Neural crest cell (in vitro differentiated cells): Measurements from ENCODE around the gene APCDD1L. TPM values are rescaled to one million over a fixed set of nuclear protein-coding genes. Genes with fewer than 3 reads are reported as not detected.

ENCODE experiments used
- DNase-seq: peaks from one replicate; pipeline ENCODE4 v3.0.0; 2021; ENCODE audit warnings: low read depth, mixed read lengths, low spot score
- H3K27ac Mint-ChIP-seq: one replicate; pipeline ENCODE4 v1.8.0; 2021; ENCODE audit warnings: mild to moderate bottlenecking, mixed read lengths; ENCODE audit not compliant: unreplicated experiment
- H3K27me3 Mint-ChIP-seq: 2 replicates; pipeline ENCODE4 v1.8.0; 2021; ENCODE audit warnings: low read depth, mild to moderate bottlenecking, mixed read lengths
- H3K36me3 Mint-ChIP-seq: 2 replicates; pipeline ENCODE4 v1.8.0; 2021; ENCODE audit warnings: low read depth, mild to moderate bottlenecking, mixed read lengths
- H3K4me1 Mint-ChIP-seq: 2 replicates; pipeline ENCODE4 v1.8.0; 2021; ENCODE audit warnings: mixed read lengths
- H3K4me3 Mint-ChIP-seq: one replicate; pipeline ENCODE4 v1.8.0; 2021; ENCODE audit warnings: mild to moderate bottlenecking, mixed read lengths
- H3K9me3 Mint-ChIP-seq: 2 replicates; pipeline ENCODE4 v1.8.0; 2021; ENCODE audit warnings: mixed read lengths
- total RNA-seq: library from RNA; stranded (reverse); gene quantifications from 2 replicates; pipeline ENCODE4 v1.2.1, GENCODE V29; 2021
- TF ChIP-seq, protein P1 (sequence below): fragments of 200-600 bp; sonication (generic); conservative IDR thresholded peaks from 2 replicates; pipeline ENCODE4 v1.5.0; 2021; ENCODE audit warnings: antibody characterized with exemption, mild to moderate bottlenecking

APCDD1L gene
- total RNA-seq, 1 donor from 2014 or later, result not detected

DNA sequence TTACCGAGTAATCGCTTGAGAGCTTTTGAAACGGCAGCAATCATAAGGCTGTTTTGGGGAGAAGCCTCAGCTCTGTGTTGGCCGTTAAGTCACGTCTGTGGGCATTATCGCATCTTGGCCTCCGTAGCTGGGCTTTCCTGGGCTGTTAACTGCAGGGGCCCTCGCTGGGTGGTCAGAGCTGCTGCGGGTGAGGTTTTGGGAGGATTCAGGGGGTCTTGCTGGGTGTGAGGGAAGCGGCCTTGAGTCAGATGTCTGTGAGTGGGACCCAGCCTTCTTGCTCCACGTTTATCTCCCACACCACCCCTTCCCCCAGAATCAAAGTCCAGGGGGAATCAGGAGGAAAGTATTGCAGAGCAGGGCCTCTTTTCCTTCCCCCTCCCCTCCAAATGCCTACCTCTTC is 3.2 kb upstream of the APCDD1L start:
- DNase-seq, result no peak
- Mint-ChIP-seq H3K27me3 (peaks cover 73% of the 10 kb centered on the region), H3K27ac (no peak overlapping the region), H3K4me1 (peaks cover 5% of the 10 kb centered on the region), H3K9me3 (no peaks in the 10 kb centered on the region), H3K36me3 (peaks cover 3% of the 10 kb centered on the region), H3K4me3 (no peak overlapping the region)
- TF ChIP-seq, protein P1, sequence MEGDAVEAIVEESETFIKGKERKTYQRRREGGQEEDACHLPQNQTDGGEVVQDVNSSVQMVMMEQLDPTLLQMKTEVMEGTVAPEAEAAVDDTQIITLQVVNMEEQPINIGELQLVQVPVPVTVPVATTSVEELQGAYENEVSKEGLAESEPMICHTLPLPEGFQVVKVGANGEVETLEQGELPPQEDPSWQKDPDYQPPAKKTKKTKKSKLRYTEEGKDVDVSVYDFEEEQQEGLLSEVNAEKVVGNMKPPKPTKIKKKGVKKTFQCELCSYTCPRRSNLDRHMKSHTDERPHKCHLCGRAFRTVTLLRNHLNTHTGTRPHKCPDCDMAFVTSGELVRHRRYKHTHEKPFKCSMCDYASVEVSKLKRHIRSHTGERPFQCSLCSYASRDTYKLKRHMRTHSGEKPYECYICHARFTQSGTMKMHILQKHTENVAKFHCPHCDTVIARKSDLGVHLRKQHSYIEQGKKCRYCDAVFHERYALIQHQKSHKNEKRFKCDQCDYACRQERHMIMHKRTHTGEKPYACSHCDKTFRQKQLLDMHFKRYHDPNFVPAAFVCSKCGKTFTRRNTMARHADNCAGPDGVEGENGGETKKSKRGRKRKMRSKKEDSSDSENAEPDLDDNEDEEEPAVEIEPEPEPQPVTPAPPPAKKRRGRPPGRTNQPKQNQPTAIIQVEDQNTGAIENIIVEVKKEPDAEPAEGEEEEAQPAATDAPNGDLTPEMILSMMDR, result no peak

DNA sequence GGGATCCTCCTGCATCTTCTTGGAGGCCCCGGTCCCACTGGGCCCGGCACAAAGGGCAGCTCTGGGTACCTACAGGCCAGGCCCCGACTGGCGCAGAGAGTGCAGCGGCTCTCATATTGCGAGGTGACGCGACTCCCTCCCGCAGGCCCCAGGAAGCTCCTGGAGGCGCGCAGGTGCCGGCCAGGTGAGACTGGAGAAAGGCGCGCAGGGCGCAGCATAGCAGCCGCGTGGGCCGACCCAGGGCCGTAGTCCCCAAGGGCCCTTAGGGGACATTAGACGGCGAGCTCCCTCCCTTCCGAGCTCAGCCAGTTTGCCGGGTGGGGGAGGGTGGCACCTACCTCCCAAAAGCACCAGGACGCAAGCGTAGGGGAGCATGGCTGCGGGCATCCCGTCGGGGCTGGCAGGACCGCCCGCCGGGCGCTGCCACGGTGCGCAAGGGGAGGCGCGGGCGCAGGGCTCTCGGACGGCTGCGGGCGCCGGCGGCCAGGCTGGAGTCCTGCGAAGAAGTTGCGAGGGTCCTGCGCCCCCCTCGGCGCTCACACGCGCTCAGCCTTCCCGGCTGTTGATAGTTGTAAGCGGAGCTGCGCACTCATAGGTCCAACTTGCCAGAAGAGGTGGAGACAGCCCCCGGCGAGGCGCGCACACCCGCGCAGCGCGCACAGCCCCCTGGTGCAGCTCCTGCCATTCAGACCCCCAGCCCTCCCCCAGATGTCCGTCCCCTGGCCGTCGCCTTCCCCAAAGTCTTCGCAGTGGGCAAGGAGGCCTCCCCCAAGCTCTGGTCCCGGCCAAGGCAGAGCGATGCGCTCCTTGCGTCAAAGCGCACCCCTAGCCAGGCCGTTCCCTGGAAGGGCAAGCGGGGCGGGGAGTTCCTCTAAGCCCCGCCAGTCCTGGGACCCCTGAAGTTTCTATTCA is 622 bp downstream of the APCDD1L start:
- H3K36me3 Mint-ChIP-seq, result peaks cover 3% of the 10 kb centered on the region
- H3K9me3 Mint-ChIP-seq, result no peaks in the 10 kb centered on the region
- TF ChIP-seq, protein P1, result no peak
- H3K4me3 Mint-ChIP-seq, result no peak overlapping the region
- peaks cover 89% of the 10 kb centered on the region for H3K27me3 Mint-ChIP-seq
- DNase-seq, result no peak
- no peak overlapping the region for H3K27ac Mint-ChIP-seq
- no peaks in the 10 kb centered on the region for H3K4me1 Mint-ChIP-seq

DNA sequence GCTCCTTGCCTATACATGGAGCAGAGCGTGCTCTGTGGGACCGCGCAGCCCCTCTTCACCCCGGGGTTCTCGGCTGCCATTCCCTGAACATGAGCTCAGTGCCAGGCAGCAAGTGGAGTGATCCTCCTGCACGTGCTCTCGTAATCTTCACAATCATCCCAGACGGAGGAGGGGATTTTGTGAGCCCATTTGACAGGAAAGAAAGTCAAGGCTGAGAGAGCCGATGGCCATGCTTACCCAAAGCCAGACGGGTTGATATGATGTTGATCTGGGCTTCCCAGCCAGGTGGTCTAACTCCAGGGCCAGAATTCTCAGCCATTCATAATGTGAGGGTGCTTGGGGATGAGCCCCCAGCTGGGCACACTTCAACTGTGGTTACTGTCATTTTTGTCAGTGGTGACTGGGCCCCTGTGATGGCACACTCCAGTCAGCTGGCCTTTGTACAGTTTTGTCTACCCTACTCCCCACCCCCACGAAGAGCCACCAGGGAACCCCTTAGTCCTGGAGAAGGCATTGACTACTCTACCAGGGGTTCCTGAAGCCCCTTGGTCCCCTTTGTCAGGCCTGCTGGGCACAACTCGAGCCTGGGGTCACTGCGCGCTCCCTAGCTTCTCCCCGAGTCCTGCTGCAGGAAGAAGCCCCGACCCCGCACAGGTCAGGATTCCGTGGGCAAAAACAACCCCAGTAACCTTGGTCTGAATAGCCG is 1.5 kb downstream of the APCDD1L start:
- Mint-ChIP-seq H3K4me1 (no peaks in the 10 kb centered on the region), H3K36me3 (peaks cover 3% of the 10 kb centered on the region), H3K9me3 (no peaks in the 10 kb centered on the region), H3K4me3 (no peak overlapping the region), H3K27me3 (peaks cover 84% of the 10 kb centered on the region), H3K27ac (no peak overlapping the region)
- TF ChIP-seq, protein P1, result no peak
- DNase-seq, result no peak

DNA sequence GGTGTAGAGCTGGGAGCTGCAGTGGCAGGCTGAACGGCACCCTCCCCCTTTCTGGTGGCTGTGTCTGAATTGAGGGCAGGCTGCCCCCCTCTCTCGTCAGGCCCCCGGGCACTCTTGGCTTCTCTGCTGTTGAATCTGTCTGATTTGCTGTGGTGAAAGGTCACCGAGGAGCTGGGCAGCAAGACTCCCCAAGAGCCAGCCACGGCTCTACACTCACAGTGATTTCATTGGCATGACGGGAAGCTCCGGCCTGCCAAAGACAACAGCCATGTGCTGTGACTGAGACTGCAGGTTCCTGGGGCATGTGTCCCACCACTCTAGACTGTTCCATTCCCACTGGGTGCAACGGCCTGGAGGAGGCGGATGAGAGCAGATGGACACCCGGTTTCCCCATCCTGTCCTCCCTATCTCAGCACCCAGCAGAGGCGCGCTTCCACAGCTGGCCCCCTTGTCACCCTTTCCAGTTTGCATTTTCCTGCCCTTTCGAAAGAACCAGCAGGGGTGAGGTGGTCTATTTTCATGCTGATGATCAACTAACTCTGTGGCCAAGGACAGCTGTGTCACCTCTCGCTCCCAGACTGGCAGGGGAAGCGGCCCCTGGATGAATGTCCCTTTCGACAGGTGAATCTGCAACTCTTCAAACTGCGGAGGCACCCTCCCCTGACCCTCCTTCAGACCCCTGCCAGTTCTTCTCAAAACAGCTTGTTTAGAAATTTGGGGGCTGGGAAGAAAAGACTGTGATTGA is 2.2 kb downstream of the APCDD1L start:
- H3K36me3 Mint-ChIP-seq, result peaks cover 3% of the 10 kb centered on the region
- no peaks in the 10 kb centered on the region for H3K4me1 Mint-ChIP-seq
- no peak overlapping the region for H3K27ac Mint-ChIP-seq
- no peak for DNase-seq
- peaks cover 77% of the 10 kb centered on the region for H3K27me3 Mint-ChIP-seq
- TF ChIP-seq, protein P1, result no peak
- no peaks in the 10 kb centered on the region for H3K9me3 Mint-ChIP-seq
- no peak overlapping the region for H3K4me3 Mint-ChIP-seq

DNA sequence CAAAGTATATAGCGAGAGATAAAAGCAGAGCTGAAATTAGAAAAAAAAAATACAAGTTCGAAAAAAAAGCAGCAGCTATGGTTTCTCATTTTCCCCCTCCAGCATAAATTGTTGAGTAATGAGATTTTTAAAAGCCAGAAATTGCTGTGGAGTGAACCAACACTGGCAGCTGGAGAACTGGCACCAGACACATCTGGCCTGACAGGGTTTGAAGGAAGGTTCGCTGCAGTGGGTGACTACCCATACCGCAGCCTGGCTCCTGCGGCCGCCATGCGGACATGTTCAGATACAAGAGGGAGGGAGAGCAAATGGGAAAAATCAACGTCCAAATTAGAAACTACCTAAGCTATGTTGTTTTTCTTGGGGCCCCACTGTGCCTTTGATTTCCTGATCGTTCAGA is 3.3 kb downstream of the APCDD1L start:
- H3K27ac Mint-ChIP-seq, result no peak overlapping the region
- no peaks in the 10 kb centered on the region for H3K9me3 Mint-ChIP-seq
- H3K4me3 Mint-ChIP-seq, result no peak overlapping the region
- H3K4me1 Mint-ChIP-seq, result no peaks in the 10 kb centered on the region
- peaks cover 65% of the 10 kb centered on the region for H3K27me3 Mint-ChIP-seq
- H3K36me3 Mint-ChIP-seq, result peaks cover 6% of the 10 kb centered on the region
- DNase-seq, result no peak
- TF ChIP-seq, protein P1, result no peak
